NCI-H524 (cell line): ENCODE measurements around the gene ZNF248.
"Not testable (repeated sequence)": the region's sequence is repeated elsewhere in the genome, so short reads cannot be mapped to it uniquely, and the experiment has no call there.

Experiments used
- DNase-seq, 2 experiments: peaks; one replicate each; lab custom pipeline; 2025; lab: John Stamatoyannopoulos, UW

Gene ZNF248

GRCh38 chr10:37857287-37858211 is at the start of gene ZNF248:
TSS of gene ZNF248 (minus strand) at chr10:37857610. CDS start at chr10:37856310, 1,300 bp downstream.
- DNase-seq: peak; percentile 71 to 88

DNA sequence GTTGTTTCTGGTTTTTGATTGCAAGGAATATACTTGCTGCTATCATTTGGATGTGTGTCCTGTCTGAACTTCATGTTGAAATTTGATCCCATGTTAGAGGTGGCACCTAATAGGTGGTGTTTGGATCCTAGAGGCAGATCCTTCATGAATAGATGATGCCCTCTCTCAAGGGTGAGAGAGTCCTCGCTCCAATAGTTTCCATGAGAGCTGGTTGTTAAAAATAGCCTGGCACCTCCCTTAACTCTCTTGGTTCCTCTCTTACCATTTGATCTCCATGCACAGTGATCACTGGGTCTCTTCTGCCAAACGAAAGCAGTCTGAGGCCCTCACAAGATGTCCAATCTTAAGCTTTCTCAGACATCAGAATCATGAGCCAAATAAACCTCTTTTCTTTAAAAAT is 49.0 kb upstream of the ZNF248 start:
- DNase-seq: no peak

- no peak for DNase-seq
Observed at GRCh38 chr10:37896436-37896835, 39.0 kb upstream of the ZNF248 start.

- DNase-seq: no peak
Observed at GRCh38 chr10:37895674-37896073, 38.3 kb upstream of the ZNF248 start.

DNA sequence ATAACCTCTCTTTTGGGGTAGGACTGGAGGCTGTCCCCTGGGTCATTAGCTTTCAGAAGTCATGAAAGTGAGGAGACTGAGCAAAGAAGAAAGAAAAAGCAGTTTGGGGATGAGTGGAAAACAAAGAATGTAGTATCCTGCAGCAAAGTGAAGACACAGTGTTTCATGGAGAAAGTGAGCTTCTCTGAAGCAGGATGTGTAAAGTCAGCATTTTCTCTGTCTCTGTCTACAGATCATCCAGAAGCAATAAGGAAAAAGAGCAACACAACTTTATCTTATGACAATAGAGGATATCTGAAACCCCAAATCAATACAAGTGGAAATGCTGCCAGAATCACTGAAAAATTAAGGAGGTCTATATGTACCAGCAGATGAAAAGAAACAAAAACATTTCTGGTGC is 28.4 kb upstream of the ZNF248 start:
- no peak for DNase-seq

DNA sequence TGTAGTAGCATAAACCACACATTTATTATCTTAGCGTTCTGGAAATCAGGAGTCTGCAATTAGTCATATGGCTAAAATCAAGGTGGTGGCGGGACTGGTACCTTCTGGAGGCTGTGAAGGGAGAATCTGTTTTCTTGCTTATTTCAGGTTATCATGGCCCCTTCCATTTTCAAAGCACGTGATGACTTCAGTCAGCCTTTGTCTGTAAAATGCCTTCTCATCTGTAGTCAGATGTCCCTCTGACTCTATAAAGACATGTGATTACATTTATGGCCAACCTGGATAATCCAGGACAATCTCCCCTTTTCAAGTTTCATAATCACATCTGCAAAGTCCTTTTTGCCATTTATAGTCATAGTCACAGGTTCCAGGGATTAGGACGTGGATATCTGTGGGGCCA is 15.5 kb upstream of the ZNF248 start:
- no peak for DNase-seq

GRCh38 chr10:37872283-37872682 is 14.9 kb upstream of the ZNF248 start:
- no peak for DNase-seq

GRCh38 chr10:37871568-37872251 is 14.3 kb upstream of the ZNF248 start:
- DNase-seq: no peak

DNA sequence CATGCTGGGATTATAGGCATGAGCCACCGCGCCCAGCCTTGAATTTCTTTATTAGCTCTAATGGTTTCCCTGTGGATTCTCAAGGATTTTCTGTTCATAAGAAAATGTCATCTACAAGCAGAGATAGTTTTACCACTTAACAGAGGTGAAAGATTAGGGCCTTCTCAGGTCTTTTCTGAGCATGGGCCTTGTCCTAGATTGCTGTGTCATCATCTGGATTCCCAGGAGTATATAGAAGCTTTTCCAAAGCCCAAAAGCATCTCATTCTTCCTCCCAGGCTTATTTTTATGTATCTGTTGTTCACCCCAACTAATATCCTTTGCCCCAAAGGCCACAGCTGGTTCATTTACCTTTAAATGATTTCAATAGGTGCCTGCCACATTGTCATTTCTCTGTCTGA is 13.7 kb upstream of the ZNF248 start:
- no peak for DNase-seq

DNA sequence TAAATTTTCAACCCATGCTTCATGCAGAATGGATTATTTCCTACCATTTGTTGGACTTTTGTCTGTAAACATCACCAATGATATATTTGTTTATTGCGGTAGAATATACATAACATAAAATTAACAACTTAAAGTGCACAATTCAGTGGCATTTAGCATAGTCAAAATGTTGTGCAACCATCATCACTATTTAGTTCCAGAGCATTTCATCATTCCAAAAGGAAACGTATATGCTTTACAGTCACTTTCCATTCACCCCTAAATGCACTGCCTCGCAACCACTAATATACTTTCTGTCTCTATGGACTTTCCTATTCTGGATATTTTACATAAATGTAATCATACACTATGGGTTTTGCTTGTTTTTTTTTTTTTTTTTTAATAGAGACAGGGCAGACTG is 11.4 kb upstream of the ZNF248 start:
- no peak for DNase-seq

DNA sequence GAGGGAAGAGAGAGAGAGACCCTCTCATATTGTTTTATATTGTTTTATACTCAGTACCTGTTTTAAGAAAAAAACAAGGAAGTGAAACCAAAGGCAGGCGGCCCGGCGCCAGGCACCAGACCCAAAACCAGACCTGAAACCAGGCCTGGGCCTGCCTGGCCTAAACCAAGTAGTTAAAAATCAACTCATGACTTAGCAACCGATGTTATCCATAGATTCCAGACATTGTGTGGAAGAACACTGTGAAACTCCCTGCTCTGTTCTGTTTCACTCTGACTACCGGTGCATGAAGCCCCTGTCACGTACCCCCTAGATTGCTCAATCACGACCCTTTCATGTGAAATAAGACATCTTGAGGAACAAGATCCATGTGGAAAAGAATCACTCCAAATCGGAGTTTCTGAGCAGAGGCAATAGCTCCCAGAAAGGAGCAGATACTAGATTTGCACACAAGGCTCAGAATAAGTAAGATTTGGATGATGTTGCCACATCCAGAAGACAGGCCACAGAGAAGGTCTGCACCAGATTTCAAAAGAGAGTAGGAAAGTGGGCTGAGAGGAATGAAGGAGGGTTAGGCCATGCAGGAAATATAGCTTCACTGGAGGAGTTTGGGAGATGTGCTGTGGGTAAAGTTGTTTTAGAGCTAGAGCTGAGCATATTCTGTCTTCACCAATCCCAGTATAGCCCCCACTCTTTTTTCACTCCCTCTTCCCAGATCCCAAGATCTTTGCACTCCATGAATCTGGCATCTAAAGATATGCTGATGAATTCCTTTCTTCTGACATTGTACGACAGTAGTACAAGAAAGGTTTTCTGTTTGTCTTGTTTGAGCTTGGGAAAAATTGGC is 8.8 kb upstream of the ZNF248 start:
- DNase-seq: no peak

GRCh38 chr10:37865264-37865663 is 7.9 kb upstream of the ZNF248 start:
- DNase-seq: no peak

- DNase-seq: no peak
Observed at GRCh38 chr10:37860494-37861190, 3.2 kb upstream of the ZNF248 start.

GRCh38 chr10:37859270-37859669 is 1.9 kb upstream of the ZNF248 start:
- not testable (repeated sequence) for DNase-seq

GRCh38 chr10:37856881-37857286 is 526 bp downstream of the ZNF248 start:
- DNase-seq: peak in 1 of 2 experiments; percentile 12

DNA sequence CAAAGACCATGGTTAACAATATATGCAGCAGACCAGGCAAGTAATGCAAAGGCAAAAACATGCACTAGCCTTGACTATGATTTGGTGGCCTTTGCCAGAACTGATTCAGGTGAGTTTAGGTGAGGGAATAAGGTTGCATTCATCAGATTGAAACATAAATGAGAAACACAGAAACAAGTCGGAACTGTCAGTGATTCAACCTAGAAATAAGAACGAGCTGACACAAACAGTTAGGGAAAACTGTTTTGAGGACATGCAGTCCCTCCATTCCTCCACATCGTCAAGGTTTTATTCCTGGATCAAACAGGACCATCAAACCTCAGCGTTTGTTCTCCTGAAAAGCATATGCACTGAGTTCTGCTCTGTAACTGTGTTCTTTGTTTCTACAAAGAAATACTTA is 1.8 kb downstream of the ZNF248 start:
- DNase-seq: no peak

- DNase-seq: no peak
Observed at GRCh38 chr10:37854626-37855025, 2.8 kb downstream of the ZNF248 start.

DNA sequence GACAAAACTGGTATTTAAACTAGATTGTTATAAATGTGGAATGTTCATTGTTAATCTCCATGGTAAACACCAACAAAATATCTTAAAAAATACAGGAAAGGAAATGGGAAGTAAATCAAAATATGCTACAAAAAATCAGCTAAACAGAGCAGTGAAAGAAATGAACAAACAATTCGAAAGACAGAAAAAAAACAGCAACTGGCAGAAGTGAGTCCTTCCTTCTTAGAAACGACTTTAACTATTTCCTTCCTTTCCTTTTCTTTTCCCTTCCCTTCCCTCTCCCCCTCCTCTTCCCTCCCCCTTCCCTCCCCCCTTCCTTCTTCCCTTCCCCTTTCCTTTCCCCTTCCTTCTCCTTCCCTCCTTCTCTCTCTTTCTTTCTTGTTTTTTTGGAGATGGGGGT is 12.8 kb downstream of the ZNF248 start:
- no peak for DNase-seq

- DNase-seq: no peak
Observed at GRCh38 chr10:37839243-37839642, 18.2 kb downstream of the ZNF248 start.

DNA sequence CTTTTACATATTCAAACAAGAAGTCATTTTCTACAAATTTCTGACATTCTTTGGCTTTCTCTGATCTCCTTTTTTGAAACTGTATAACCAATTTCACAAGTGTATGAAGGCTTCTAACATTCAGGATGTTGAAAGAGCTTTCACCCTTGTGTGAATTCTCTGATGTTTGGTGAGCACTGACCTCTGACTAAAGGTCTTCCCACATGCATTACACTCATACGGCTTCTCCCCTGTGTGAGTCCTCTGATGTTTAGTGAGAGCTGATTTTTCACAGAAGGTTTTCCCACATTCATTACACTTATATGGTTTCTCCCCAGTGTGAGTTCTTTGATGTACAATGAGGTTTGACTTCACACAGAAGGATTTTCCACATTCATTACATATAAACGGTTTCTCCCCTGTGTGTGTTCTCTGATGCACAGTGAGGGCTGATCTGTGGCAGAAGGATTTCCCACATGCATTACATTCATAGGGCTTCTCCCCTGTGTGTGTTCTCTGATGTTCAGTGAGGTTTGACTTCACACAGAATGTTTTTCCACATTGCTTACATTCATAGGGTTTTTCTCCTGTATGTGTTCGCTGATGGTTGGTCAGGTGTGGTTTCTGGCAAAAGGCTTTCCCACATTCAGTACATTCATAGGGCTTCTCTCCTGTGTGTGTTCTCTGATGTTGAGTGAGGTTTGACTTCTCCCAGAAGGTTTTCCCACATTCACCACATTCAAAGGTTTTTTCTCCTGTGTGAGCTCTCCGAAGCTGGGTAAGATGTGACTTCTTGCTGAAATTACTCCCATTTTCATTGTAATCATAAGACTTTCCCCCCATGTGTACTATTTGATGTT is 25.7 kb downstream of the ZNF248 start:
- DNase-seq: no peak

- no peak for DNase-seq
Observed at GRCh38 chr10:37826806-37827205, 30.6 kb downstream of the ZNF248 start.
